GM21786 (cell line): ENCODE measurements around the gene CAMK2B.

ENCODE experiments used
- ATAC-seq: cut with Tn5 transposase; IDR thresholded peaks from one replicate; pipeline ENCODE4 v1.9.1; 2021; ENCODE audit not compliant: unreplicated experiment

CAMK2B gene

DNA sequence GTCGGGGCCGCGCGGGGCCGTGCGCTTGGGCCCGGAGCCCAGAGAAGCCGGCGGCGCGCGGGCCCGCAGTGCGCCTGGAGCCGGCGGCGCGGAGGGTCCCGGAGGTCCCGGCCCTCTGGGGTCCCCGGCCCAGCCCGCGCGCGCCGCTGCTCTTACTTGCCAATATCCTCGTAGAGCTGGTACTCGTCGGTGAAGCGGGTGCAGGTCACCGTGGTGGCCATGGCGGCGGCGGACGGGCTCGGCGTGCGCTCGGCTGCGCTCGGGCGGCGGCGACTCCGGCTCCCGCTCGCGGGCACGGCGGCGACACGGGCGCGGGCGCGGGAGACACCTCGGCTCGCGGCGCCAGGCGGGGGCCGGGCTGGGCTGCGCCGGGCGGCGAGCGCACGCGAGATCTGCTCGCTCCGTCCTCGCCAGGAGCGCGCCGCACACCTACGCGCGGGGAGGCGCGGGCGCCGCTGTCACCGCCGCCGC is at the start of gene CAMK2B:
Gene CAMK2B, minus strand, starts transcription at position 394 of the 471 bp plus-strand sequence. Its CDS starts 173 bp downstream, at position 221.
- ATAC-seq: no peak

- ATAC-seq: no peak
These were observed 48.8 kb upstream of the CAMK2B start for GRCh38 chr7:44374007-44374763.

GRCh38 chr7:44373418-44373740 is 48.0 kb upstream of the CAMK2B start:
- ATAC-seq: no peak

DNA sequence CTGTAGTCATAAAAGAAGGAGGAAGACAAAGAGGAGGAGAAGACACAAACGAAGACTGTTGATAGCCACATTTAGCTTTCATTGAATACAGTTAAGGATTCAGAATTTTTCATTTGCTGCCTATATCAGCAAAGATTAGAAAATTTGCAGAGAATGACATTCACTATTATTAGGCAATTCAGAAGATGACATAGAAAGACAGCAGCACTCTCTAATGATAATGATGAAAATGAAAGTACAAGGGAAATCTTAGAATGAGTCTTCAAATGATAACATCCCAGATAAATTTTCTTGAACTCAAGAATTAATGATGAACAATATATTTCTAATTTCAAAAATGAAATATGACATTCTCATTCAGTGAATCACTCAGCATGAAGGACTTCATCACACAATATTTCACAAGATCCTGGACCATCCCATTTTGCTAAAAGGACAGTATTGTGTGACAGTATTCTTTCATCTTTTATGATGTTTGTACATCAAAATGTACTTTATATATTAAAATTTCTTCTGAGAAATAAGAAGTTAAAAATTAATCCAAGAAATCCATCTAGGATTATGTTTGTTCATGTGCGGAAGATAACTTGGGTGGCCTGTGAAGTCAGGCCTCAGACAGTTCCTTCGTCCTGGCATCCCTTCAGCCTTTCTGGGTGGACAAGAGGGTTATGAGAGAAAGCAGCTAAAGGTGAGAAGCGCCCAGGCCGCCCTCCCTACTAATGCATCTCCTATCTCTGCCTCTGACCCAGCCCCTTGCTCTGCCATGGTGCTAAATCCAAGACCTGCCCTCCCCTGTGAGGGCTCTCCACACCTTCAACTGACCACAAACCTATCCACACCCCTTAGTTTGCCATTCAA is 47.4 kb upstream of the CAMK2B start:
- no peak for ATAC-seq

- ATAC-seq: no peak
These were observed 43.5 kb upstream of the CAMK2B start for GRCh38 chr7:44368885-44369284.

DNA sequence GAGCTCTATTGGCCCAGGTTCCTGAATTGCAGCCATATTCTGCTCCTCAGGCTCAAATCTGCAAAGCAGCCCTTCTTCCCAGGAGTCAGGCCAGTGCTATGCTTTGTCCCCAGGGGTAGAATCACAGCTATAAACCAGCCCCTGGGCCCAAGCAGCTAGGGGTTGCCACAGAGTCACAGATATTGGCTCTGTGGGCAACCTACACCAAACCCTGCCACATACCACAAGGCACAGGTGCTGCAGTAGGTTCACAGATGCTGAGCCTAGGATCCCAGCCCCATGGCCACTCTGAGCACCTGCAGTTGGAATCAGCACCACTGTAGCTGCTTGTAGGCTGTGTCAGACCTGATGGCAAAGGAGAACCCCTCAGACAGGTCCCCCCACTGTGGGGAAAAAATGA is 43.1 kb upstream of the CAMK2B start:
- no peak for ATAC-seq

GRCh38 chr7:44367475-44368043 is 42.2 kb upstream of the CAMK2B start:
- ATAC-seq: no peak

DNA sequence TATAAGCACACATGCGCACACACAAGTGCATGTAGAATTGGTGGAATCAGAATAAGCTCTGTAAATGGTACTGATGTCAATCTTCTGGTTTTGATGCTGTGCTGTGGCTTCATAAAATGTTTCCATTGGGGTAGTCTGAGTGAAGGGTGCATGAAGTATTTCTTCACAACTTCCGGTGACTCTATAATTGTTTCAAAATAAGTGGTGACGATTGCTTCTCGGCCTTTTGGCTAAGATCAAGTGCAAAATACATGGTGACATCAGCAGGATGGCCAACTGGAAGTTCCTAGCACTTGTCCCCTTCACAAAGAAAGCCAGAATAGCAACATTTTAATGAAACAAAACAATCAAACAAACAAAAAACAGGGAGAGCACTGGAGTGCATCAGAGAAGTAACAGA is 41.6 kb upstream of the CAMK2B start:
- ATAC-seq: no peak

DNA sequence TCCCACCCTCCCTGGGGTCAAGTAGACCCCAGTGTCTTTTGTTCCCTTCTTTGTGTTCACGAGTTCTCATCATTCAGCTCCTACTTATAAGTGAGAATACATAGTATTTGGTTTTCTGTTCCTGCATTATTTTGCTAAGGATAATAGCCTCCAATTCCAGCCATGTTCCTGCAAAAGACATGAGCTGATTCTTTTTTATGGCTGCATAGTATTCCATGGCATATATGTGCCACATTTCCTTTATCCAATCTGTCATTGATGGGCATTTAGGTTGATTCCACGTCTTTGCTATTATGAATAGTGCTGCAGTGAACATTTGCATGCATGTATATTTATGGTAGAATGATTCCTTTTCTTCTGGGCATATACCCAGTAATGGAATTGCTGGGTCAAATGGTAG is 28.3 kb upstream of the CAMK2B start:
- ATAC-seq: no peak

GRCh38 chr7:44348851-44349781 is 23.7 kb upstream of the CAMK2B start:
- no peak for ATAC-seq

- ATAC-seq: no peak
These were observed 22.9 kb upstream of the CAMK2B start for GRCh38 chr7:44348300-44348699.

GRCh38 chr7:44347546-44348114 is 22.2 kb upstream of the CAMK2B start:
- ATAC-seq: no peak

DNA sequence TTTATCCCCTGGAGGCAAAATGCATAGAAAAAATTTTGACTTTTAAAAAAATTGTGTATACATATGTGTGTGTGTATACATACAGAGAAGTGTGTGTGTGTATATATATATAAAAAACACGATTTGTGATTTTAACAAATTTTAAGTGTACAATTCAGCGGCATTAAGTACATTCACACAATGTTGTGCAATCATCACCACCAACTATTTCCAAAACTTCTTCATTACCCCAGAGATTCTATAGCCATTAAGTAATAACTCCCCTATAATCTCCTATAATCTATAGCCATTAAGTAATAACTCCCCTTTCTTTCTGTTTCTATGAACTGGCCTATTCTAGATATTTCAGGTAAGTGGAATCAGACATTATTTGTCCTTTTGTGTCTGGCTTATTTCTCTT is 20.7 kb upstream of the CAMK2B start:
- no peak for ATAC-seq

DNA sequence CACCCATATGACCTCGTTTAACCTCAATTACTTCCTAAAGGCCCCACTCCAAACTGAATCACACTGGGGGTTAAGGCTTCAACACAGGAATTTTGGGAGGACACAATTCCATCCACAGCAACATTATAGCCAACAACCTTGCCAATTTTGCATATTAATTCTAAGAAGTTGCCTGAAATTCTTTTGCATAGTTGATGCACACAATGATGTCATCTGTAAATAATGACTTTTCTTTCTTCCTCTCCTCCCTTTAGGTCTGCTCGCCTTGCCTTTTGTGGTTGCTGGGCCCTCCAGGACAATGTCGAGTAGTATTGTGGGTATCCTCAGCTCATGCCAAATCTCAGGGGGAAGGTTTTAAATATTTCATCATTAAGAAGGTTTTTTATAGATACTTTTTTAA is 16.0 kb upstream of the CAMK2B start:
- ATAC-seq: no peak

DNA sequence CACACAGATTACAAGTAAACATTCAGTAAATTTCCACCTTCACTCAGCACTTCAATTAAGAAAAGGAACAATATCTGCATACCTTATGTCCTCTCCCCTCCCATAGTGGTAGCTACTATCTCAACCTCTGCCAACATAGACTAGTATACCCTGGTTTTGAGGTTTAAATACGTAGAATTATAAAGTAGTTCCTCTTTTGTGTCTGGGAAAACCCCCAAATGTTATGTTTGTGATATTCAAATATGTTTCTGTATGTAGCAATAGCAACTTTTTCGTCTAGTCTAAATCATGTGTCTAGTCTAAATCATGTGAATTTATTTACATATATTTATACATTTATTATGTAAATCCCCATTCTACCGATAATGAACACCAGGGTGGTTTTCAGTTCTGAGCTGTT is 13.2 kb upstream of the CAMK2B start:
- ATAC-seq: no peak

DNA sequence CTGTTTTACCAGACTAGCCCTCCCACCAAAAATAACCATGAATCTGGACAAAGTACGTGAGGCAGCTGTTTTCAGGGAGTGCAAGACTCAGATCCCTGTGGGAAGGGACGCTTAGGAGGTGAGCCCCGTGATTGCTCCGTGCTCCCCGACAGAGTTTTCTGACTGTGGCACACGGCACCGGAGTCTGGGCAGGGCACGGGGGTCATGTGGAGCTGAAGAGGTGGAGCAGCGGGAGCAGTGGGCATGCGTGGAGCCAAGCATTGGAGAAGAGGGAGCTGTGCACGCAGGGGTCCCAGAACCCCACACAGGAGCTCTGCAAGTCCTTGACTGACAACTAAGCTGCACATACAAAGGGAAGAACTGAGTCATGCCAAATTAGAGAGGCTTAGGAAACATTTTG is 11.1 kb upstream of the CAMK2B start:
- no peak for ATAC-seq

DNA sequence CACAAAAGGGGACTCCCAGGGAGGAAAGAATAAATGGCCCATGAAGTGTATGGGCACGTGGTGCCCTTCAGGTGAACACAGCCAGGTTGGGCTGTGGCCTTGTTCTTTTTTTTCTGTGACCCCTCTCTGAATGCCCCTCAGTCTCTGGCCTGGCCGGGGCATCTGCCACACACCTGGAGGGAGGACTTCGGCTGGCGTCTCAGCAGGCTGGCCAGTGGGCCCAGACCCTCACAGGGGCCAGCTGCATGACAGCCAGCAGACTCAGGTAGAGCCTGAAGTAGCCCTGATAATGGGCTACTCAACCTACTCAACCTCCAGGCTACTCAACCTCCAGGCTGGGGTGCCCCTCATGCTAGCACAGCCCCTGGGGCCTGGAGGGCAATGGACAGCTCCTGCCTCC is 9.8 kb upstream of the CAMK2B start:
- ATAC-seq: no peak

DNA sequence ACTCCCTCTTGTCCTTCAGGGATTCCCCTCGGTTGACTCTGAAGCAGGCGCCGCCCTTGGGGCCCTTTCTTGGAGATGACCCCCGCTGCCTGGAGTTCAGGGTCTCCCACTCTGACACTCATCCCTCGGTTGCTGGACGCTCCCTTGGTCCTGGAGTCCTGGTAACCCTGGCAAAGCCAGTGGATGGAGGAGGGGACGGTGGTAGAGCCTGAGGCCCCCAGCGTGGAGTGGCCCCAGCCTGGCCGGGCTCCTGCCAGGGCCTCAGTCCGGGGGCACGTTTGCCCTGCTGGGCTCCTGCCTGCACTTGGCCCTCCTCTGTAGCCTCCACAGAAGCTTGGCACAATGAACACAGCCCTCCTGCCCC is 9.3 kb upstream of the CAMK2B start:
- no peak for ATAC-seq

DNA sequence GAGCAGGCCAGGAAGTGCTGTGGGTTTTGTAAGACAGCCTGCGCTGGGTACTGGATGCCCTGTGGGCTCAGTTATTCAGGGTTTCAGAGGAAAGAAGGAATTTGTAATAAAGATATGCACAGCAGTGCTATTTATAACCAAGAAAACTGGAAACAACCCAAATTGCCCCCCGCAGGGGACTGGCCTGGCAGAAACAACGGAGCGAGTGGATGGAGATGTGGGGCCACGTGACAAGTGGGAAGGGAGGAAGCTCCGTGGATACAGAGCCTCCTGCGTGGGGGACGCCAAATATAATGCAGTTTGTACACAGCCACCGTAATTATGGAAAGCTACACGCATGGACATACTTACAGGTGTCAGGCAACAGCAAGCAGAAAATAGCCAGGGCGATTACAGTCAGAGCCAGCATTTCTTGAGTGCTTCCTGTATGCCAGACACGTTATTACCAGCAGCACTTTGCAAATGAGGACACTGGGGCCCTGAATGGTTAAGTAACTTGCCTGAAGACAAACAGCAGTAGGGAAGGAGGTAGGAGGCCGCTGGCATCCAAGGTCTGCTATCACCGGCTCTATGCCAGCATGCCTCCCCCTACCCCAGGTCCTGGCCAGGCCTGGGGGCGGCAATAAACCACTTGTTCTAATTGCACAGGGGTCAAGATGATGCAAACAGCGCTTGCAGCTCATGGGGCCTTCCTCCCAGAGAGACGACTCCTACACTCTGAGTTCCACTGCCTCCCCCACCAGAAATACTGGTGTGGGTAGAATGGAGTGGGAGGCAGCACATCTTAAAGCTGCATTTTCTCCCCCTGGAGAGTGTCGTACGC is 8.7 kb upstream of the CAMK2B start:
- no peak for ATAC-seq

DNA sequence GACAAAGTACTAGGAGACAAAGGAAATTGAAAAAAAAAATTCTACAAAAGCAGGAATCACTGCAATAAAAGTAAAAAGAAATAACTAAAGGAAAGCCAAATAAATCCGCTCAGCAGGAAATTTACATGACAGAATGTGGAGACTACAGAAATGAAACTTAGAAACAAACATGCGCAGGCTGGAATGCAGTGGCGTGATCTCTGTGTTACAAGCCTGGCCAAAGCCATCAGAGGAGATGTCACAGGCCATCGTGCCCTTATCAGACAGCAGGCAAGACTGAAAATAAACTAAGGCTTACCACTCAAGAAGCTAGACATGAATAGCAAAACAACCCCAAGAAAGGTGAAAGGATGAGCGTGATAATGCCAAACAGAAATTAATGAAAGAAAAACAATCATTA is 6.3 kb upstream of the CAMK2B start:
- ATAC-seq: no peak
